HepG2 (cell line): Measurements from ENCODE around the gene CCDC122. TPM values are rescaled to one million over a fixed set of nuclear protein-coding genes. Genes with fewer than 3 reads are reported as not detected.

Source experiments
- AKAP8 ChIP-seq: sonication (generic); formaldehyde crosslinking; IDR thresholded peaks from 2 replicates; pipeline ENCODE4 v1.5.1; 2020; ENCODE audit warnings: mild to moderate bottlenecking, missing genetic modification reagents
- ARID2 ChIP-seq: sonication (generic); formaldehyde crosslinking; IDR thresholded peaks from 2 replicates; pipeline ENCODE4 v1.8.1; 2022; ENCODE audit warnings: mild to moderate bottlenecking, missing genetic modification reagents, borderline replicate concordance
- CEBPB ChIP-seq: IDR thresholded peaks from 2 replicates; pipeline ENCODE4 v1.6.1; 2011; ENCODE audit warnings: low read depth, low read length, improper control_type of control experiment, borderline replicate concordance
- ETV6 ChIP-seq: sonication (generic); formaldehyde crosslinking; conservative IDR thresholded peaks from 2 replicates; pipeline ENCODE4 v1.4.0; 2020; ENCODE audit warnings: missing genetic modification reagents
- HES4 ChIP-seq: sonication (generic); formaldehyde crosslinking; IDR thresholded peaks from 2 replicates; pipeline ENCODE4 v1.9.0; 2021; ENCODE audit warnings: mild to moderate bottlenecking, missing genetic modification reagents, borderline replicate concordance
- MBNL3 ChIP-seq: fragments of 250-450 bp; sonication (Bioruptor Pico); conservative IDR thresholded peaks from 2 replicates; pipeline ENCODE4 v1.8.0; 2022; ENCODE audit warnings: mild to moderate bottlenecking, inconsistent platforms
- MTF2 ChIP-seq: sonication (generic); formaldehyde crosslinking; IDR thresholded peaks from 2 replicates; pipeline ENCODE4 v1.5.0; 2020; ENCODE audit warnings: missing genetic modification reagents, borderline replicate concordance
- PHB2 ChIP-seq: fragments of 450-650 bp; IDR thresholded peaks from 2 replicates; pipeline ENCODE4 v1.6.1; 2018; ENCODE audit not compliant: partially characterized antibody
- RAD21 ChIP-seq: fragments of 450-650 bp; formaldehyde crosslinking; IDR thresholded peaks from 2 replicates; pipeline ENCODE4 v1.5.0; 2020; ENCODE audit warnings: mild to moderate bottlenecking
- SMAD1 ChIP-seq: sonication (generic); formaldehyde crosslinking; IDR thresholded peaks from 2 replicates; pipeline ENCODE4 v1.4.0; 2020; ENCODE audit warnings: missing genetic modification reagents, low read depth, mild to moderate bottlenecking, borderline replicate concordance
- TOPORS ChIP-seq: sonication (generic); formaldehyde crosslinking; IDR thresholded peaks from 2 replicates; pipeline ENCODE4 v1.8.0; 2023; ENCODE audit warnings: mild to moderate bottlenecking, missing genetic modification reagents
- ZFP36L2 ChIP-seq: sonication (generic); formaldehyde crosslinking; IDR thresholded peaks from 2 replicates; pipeline ENCODE4 v1.4.0; 2020; ENCODE audit warnings: missing genetic modification reagents
- ZNF224 ChIP-seq: sonication (generic); formaldehyde crosslinking; IDR thresholded peaks from 2 replicates; pipeline ENCODE4 v1.5.0; 2020; ENCODE audit warnings: mild to moderate bottlenecking, missing genetic modification reagents
- ZNF761 ChIP-seq: sonication (generic); formaldehyde crosslinking; conservative IDR thresholded peaks from 2 replicates; pipeline ENCODE4 v1.4.0; 2020; ENCODE audit warnings: mild to moderate bottlenecking, missing genetic modification reagents
- ZSCAN20 ChIP-seq: sonication (generic); formaldehyde crosslinking; IDR thresholded peaks from 2 replicates; pipeline ENCODE4 v1.4.0; 2020; ENCODE audit warnings: missing genetic modification reagents, mild to moderate bottlenecking, borderline replicate concordance
- polyA plus RNA-seq, 8 experiments: library from polyadenylated mRNA; depleted of rRNA in 3 of 8; stranded (reverse) in 7 of 8; unstranded in 1 of 8; fragments of >200 nt; fragmentation: Illumina TruSeq in 4 of 8; extraction: Trizol in 4 of 8; gene quantifications; 2 replicates each; pipeline versions ENCODE4 v1.2.1 to v1.2.3, GENCODE V29; 2011 to 2016; ENCODE audit warnings: low read depth in 4 of 8, missing spikeins in 1 of 8, mixed read lengths in 1 of 8; ENCODE audit not compliant: insufficient read depth in 1 of 8
- total RNA-seq, 5 experiments: library from RNA; depleted of rRNA; stranded (reverse); fragments of >200 nt; fragmentation: Illumina TruSeq; extraction: Trizol; gene quantifications; 2 replicates each; pipeline ENCODE4 v1.2.3, GENCODE V29; 2016; ENCODE audit warnings: low read depth in 1 of 5
- TF ChIP-seq, protein P1 (sequence below): sonication (generic); formaldehyde crosslinking; conservative IDR thresholded peaks from 2 replicates; pipeline ENCODE4 v1.4.0; 2020; ENCODE audit warnings: missing genetic modification reagents
- TF ChIP-seq, protein P2 (sequence below): sonication (generic); formaldehyde crosslinking; IDR thresholded peaks from 2 replicates; pipeline ENCODE4 v1.4.0; 2020; ENCODE audit warnings: mild to moderate bottlenecking, missing genetic modification reagents
- TF ChIP-seq, protein P3 (sequence below): sonication (generic); formaldehyde crosslinking; IDR thresholded peaks from 2 replicates; pipeline ENCODE4 v1.4.0; 2020; ENCODE audit warnings: missing genetic modification reagents

The CCDC122 gene
- total and polyA plus RNA-seq, 2 of the 13 experiments (the other 11 are each of a cell fraction or from before 2014, with no cell fraction given) = 0.32 to 3.5 TPM

DNA sequence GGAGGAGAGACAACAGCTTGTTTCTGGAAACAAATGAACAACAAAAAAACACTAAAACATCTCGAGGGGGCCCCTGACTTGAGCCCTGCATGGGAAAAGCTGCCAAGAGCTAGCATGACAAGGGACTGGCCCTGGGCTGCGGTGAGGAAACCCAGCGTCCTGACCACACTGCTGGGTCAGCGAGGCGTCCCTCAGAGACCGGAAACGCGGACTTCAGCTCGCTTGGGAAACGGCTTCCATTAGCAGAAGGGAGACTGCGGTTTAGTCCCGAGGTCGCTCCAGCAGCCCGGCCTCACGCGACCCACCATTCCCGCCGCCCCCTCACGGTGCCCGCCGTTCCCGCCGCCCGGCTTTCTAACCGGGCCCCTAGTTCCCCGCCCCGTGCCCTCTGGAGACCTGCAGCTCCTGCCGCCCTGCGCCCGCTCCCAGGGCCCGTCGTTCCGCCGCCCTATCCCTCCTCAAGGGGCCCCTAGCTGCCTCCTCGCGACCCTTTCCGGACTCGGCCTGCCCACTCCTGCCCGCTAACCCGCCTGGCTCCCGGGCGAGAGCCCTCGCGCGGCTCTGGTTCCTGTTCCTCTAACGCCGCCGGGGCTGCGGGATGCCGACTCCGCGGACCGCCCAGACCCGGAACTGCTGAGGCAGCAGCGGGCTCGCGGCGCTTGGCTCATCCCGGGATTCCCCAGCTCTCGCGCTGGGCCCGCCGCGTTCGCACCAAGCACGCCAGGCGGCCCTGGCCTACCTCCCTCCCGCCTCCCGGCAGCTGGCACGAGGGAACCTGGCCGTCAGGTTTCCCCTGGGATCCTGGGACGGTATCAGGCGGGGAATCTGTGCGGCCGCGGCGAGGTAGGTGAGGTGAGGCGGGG is at the start of gene CCDC122 (continued):
- TF ChIP-seq, protein P1, sequence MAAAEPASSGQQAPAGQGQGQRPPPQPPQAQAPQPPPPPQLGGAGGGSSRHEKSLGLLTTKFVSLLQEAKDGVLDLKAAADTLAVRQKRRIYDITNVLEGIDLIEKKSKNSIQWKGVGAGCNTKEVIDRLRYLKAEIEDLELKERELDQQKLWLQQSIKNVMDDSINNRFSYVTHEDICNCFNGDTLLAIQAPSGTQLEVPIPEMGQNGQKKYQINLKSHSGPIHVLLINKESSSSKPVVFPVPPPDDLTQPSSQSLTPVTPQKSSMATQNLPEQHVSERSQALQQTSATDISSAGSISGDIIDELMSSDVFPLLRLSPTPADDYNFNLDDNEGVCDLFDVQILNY (CRISPR knock-in tag) = peak; percentile 66
- TF ChIP-seq AKAP8 (CRISPR knock-in tag) (peak; percentile 60; the same call in 1 of the 2 replicates), MBNL3 (CRISPR knock-in tag) (no peak), ETV6 (CRISPR knock-in tag) (no peak), ZSCAN20 (CRISPR knock-in tag) (no peak), TOPORS (CRISPR knock-in tag) (peak; percentile 88; the same call in 1 of the 2 replicates), CEBPB (0 out of 2 replicates have a peak, but pooled peaks have one; percentile 7), ZNF761 (CRISPR knock-in tag) (no peak), MTF2 (peak; percentile 65; the same call in 1 of the 2 replicates), ZNF224 (CRISPR knock-in tag) (no peak), SMAD1 (CRISPR knock-in tag) (peak; percentile 15; the same call in 1 of the 2 replicates), RAD21 (CRISPR knock-in tag) (peak; percentile 24; the same call in 1 of the 2 replicates), ARID2 (CRISPR knock-in tag) (0 out of 2 replicates have a peak, but pooled peaks have one; percentile 59), HES4 (CRISPR knock-in tag) (peak; percentile 64), ZFP36L2 (CRISPR knock-in tag) (peak; percentile 49; the same call in 1 of the 2 replicates), PHB2 (no peak)
- TF ChIP-seq, protein P2, sequence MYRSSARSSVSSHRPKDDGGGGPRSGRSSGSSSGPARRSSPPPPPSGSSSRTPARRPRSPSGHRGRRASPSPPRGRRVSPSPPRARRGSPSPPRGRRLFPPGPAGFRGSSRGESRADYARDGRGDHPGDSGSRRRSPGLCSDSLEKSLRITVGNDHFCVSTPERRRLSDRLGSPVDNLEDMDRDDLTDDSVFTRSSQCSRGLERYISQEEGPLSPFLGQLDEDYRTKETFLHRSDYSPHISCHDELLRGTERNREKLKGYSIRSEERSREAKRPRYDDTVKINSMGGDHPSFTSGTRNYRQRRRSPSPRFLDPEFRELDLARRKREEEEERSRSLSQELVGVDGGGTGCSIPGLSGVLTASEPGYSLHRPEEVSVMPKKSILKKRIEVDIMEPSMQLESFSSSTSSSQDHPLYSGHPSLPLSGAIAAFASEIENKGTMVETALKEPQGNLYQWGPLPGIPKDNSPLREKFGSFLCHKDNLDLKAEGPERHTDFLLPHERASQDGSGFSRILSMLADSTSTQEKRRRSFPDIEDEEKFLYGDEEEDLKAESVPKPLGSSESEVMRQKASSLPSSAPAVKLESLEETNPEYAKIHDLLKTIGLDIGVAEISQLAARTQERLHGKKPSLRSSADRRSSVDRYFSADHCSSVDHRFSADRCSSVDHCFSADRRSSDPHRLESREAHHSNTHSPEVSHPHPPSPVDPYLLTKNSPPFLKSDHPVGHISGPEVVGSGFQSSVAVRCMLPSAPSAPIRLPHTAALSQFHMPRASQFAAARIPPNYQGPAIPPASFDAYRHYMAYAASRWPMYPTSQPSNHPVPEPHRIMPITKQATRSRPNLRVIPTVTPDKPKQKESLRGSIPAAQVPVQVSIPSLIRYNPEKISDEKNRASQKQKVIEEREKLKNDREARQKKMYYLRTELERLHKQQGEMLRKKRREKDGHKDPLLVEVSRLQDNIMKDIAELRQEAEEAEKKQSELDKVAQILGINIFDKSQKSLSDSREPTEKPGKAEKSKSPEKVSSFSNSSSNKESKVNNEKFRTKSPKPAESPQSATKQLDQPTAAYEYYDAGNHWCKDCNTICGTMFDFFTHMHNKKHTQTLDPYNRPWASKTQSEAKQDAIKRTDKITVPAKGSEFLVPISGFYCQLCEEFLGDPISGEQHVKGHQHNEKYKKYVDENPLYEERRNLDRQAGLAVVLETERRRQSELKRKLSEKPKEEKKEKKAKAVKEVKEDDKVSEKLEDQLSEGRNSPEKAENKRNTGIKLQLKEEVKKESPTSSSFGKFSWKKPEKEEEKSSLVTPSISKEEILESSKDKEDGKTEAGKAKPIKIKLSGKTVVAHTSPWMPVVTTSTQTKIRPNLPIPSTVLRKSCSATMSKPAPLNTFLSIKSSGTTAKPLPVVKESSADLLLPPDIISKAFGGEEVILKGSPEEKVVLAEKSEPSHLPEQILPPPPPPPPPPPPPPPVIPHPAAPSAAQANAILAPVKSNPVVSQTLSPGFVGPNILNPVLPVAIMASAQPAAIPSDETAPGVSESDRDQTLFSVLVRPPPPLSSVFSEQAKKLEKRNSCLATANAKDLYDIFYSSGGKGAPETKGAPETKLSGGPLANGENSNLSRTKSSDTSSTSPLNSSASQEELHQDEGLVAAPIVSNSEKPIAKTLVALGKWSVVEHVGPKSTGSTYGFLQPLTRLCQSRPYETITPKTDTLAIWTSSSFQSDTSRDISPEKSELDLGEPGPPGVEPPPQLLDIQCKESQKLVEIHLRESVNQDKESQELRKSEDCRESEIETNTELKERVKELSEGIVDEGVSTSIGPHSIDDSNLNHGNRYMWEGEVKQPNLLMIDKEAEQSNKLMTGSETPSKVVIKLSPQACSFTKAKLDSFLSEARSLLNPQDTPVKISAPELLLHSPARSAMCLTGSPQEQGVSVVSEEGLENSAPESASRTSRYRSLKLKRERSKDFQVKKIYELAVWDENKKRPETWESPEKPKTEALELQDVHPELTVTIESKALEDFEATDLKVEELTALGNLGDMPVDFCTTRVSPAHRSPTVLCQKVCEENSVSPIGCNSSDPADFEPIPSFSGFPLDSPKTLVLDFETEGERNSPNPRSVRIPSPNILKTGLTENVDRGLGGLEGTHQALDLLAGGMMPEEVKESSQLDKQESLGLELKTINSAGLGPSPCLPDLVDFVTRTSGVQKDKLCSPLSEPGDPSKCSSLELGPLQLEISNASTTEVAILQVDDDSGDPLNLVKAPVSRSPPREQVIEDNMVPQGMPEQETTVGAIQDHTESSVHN (CRISPR knock-in tag) = no peak
- TF ChIP-seq, protein P3, sequence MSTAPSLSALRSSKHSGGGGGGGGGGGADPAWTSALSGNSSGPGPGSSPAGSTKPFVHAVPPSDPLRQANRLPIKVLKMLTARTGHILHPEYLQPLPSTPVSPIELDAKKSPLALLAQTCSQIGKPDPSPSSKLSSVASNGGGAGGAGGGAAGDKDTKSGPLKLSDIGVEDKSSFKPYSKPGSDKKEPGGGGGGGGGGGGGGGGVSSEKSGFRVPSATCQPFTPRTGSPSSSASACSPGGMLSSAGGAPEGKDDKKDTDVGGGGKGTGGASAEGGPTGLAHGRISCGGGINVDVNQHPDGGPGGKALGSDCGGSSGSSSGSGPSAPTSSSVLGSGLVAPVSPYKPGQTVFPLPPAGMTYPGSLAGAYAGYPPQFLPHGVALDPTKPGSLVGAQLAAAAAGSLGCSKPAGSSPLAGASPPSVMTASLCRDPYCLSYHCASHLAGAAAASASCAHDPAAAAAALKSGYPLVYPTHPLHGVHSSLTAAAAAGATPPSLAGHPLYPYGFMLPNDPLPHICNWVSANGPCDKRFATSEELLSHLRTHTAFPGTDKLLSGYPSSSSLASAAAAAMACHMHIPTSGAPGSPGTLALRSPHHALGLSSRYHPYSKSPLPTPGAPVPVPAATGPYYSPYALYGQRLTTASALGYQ (CRISPR knock-in tag) = no peak
